ENCODE data around the gene UBQLN4.

GRCh38 chr1:156091610-156092009 lies 38.0 kb upstream of the UBQLN4 start:
- no peak for TF ChIP-seq CTCF (IDR thresholded peaks at IDR 0.05)
- TF ChIP-seq POLR2A (IDR thresholded peaks at IDR 0.05): no peak
